ENCODE data around the gene ASB18.
A peak's percentile ranks its signal among the peaks of the same experiment; 100 is the strongest.

DNA sequence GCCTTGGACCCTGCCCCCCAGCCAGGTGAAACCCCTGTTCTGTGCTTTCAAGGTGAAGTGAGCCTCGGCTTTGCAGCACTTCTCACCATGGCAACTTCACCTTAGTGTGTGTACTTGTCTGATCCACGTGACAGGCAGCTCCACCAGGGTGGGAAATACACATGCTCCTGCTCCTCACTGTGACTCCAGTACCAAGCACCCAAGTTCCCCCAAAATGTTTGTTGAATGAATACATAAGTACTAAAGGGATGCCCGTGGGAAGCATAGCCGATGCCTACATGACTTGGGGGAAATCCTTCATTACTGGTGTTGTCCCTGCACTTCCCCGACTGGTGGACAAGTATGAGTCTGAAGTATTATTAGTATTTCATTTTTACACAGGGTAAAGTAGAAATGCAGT is 54.2 kb downstream of the ASB18 start:
- TF ChIP-seq, protein P1, sequence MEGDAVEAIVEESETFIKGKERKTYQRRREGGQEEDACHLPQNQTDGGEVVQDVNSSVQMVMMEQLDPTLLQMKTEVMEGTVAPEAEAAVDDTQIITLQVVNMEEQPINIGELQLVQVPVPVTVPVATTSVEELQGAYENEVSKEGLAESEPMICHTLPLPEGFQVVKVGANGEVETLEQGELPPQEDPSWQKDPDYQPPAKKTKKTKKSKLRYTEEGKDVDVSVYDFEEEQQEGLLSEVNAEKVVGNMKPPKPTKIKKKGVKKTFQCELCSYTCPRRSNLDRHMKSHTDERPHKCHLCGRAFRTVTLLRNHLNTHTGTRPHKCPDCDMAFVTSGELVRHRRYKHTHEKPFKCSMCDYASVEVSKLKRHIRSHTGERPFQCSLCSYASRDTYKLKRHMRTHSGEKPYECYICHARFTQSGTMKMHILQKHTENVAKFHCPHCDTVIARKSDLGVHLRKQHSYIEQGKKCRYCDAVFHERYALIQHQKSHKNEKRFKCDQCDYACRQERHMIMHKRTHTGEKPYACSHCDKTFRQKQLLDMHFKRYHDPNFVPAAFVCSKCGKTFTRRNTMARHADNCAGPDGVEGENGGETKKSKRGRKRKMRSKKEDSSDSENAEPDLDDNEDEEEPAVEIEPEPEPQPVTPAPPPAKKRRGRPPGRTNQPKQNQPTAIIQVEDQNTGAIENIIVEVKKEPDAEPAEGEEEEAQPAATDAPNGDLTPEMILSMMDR (conservative IDR thresholded peaks at IDR 0.05; ENCODE audit: low read depth in 2 of 2) = 0 out of 4 replicates have a peak, but pooled peaks of 1 of the 2 experiments have one; percentile 6
- TF ChIP-seq CREB1 (CRISPR knock-in tag; IDR thresholded peaks at IDR 0.05; ENCODE audit: low read depth) (no peak), EZH2phosphoT487 (IDR thresholded peaks at IDR 0.05; ENCODE audit: unreplicated experiment) (no peak), REST (IDR thresholded peaks at IDR 0.05; ENCODE audit: unreplicated experiment) (no peak)
- TF ChIP-seq, protein P2, sequence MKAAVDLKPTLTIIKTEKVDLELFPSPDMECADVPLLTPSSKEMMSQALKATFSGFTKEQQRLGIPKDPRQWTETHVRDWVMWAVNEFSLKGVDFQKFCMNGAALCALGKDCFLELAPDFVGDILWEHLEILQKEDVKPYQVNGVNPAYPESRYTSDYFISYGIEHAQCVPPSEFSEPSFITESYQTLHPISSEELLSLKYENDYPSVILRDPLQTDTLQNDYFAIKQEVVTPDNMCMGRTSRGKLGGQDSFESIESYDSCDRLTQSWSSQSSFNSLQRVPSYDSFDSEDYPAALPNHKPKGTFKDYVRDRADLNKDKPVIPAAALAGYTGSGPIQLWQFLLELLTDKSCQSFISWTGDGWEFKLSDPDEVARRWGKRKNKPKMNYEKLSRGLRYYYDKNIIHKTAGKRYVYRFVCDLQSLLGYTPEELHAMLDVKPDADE (IDR thresholded peaks at IDR 0.05) = no peak

All from GM23338 (cell line).